ENCODE results near the gene TMEM203. TPM values are rescaled to one million over a fixed set of nuclear protein-coding genes. Genes with fewer than 3 reads are reported as not detected.

TMEM203 gene
- total RNA-seq, 1 experiment from 2014 or later, result 35.5 TPM

- H3K27ac Mint-ChIP-seq, result no peak overlapping the region
- no peak overlapping the region for H2BK12ac ChIP-seq (ENCODE audit: insufficient read length, low read depth, low read length)
- no peak overlapping the region for H3K4me3 Mint-ChIP-seq
These were observed 42.4 kb upstream of the TMEM203 start for GRCh38 chr9:137247916-137248175.

More at GRCh38 chr9:137247916-137248175, 42.4 kb upstream of the TMEM203 start:
- no peak overlapping the region for H2AK5ac ChIP-seq (ENCODE audit: insufficient read length, low read length)
- H2BK20ac ChIP-seq (ENCODE audit: low read depth, low read length, poor library complexity, severe bottlenecking), result no peak overlapping the region
- DNase-seq, result no peak
- no peak overlapping the region for H3K18ac ChIP-seq (ENCODE audit: insufficient read length, low read depth, low read length)
- H2AFZ ChIP-seq (ENCODE audit: low read length), result no peak overlapping the region
- WGBS (ENCODE audit: extremely low coverage, insufficient read length, low lambda C conversion rate), result no CpG with 5 or more reads among the region's 6 CpGs
- no peak overlapping the region for H3K23ac ChIP-seq (ENCODE audit: insufficient read length, low read depth, low read length)
- no peaks in the 10 kb centered on the region for H3K23me2 ChIP-seq (ENCODE audit: insufficient read length, low read depth, low read length, poor library complexity, severe bottlenecking)
- no peak overlapping the region for H3T11ph ChIP-seq (ENCODE audit: low read length)
- no peak overlapping the region for H2BK5ac ChIP-seq (ENCODE audit: insufficient read length, low read length)
- no peak overlapping the region for H4K91ac ChIP-seq (ENCODE audit: insufficient read length, low read depth, low read length)
- H3K14ac ChIP-seq (ENCODE audit: insufficient read depth, low read length), result no peak overlapping the region; the same call in 1 of the 2 replicates
- H3K4ac ChIP-seq (ENCODE audit: low read depth, low read length), result no peak overlapping the region
- no peak overlapping the region for H4K8ac ChIP-seq (replicated peaks; ENCODE audit: insufficient read length, low read depth, low read length)
- Mint-ChIP-seq H3K27me3 (ENCODE audit: low read depth) (peaks cover 40% of the 10 kb centered on the region), H3K36me3 (ENCODE audit: insufficient read depth in 1 of 3, low read depth in 3 of 3) (peaks cover 5 to 12% (median 9%) of the 10 kb centered on the region in 3 experiments; a peak in 6 of 7 replicates), H3K4me1 (peaks cover 12 to 20% of the 10 kb centered on the region in 2 experiments), H3K9me3 (no peaks in the 10 kb centered on the region; a peak in 1 of 5 replicates)
- H4K20me1 ChIP-seq (ENCODE audit: control insufficient read depth, insufficient read depth, insufficient read length), result peaks cover 3% of the 10 kb centered on the region
- H3K79me2 ChIP-seq (ENCODE audit: insufficient read depth, low read length), result no peaks in the 10 kb centered on the region
- H2BK120ac ChIP-seq (ENCODE audit: low read depth, low read length, poor library complexity, severe bottlenecking), result no peak overlapping the region
- H3K9me3 ChIP-seq (ENCODE audit: control insufficient read depth, low read depth, low read length), result no peaks in the 10 kb centered on the region
- H3K4me2 ChIP-seq (ENCODE audit: insufficient read depth, insufficient read length, low read length), result no peak overlapping the region
- H3K4me1 ChIP-seq (ENCODE audit: insufficient read depth, low read length), result no peaks in the 10 kb centered on the region; the same call in 1 of the 2 replicates
- H3K27me3 ChIP-seq (ENCODE audit: insufficient read depth, low read length), result no peaks in the 10 kb centered on the region
- H2BK15ac ChIP-seq (ENCODE audit: low read depth, low read length), result no peak overlapping the region
- no peak overlapping the region for H4K5ac ChIP-seq (ENCODE audit: insufficient read length, low read depth, low read length)
- H3K27ac ChIP-seq (ENCODE audit: insufficient read length, low read depth, low read length), result no peak overlapping the region
- H3K56ac ChIP-seq (ENCODE audit: insufficient read length, low read depth, low read length), result no peak overlapping the region
- H3K79me1 ChIP-seq (ENCODE audit: insufficient read depth, low read depth, low read length, poor library complexity, severe bottlenecking), result no peaks in the 10 kb centered on the region
- no peak overlapping the region for H3K9ac ChIP-seq (ENCODE audit: extremely low read depth, insufficient read length, low read length)
- no peak for TF ChIP-seq CTCF (conservative IDR thresholded peaks at IDR 0.05)
